GM18498 (cell line): ENCODE measurements around the gene PAK5.

Experiments used
- ATAC-seq: cut with Tn5 transposase; IDR thresholded peaks from one replicate; pipeline ENCODE4 v1.9.1; 2021; ENCODE audit warnings: mild to moderate bottlenecking, moderate library complexity; ENCODE audit not compliant: unreplicated experiment

Gene PAK5

GRCh38 chr20:9503526-9504245, 335.2 kb downstream of the PAK5 start:
- no peak for ATAC-seq

- no peak for ATAC-seq
Observed at GRCh38 chr20:9501473-9501872, 337.4 kb downstream of the PAK5 start.

- peak; percentile 82 for ATAC-seq
Observed at GRCh38 chr20:9500121-9500520, 338.8 kb downstream of the PAK5 start.

DNA sequence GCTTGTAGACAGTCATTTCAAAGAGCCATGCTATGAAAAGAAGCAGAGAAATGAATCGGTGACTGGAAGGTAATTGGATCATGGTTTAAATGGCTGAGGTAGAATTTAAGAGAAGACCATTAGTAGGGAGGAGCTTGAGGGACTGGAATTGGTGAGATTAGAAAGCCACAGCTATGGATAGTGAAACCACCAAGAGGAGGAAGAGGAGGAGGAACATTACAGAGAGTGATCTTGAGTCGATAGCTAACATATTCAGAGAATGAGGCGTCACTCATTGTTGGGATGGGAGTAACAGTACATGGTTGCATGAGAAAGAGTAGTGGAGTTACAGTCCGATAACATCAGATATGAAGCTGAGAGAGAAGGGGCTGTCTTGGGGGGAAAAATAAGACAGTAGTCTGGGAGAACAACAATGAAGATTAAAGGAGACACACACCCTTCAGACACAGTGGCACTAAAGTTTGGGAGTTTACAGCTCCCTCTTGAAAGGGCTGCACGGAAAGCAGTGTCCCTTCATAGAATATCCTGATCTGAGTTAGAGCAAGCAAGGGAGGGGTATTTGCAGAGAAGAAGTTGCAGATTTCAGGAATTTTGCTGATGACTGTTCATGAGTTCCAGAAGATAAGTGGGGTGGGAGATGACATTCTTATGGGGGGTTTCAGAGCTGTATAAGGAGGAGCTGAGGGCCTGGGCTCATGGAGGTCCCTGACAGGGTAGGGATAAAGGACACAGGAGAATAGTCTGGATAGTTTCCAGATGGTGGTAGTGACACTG, 339.6 kb downstream of the PAK5 start:
- ATAC-seq, result no peak

- ATAC-seq, result no peak
Observed at GRCh38 chr20:9498322-9498721, 340.6 kb downstream of the PAK5 start.

GRCh38 chr20:9496155-9496554, 342.7 kb downstream of the PAK5 start:
- ATAC-seq, result no peak

DNA sequence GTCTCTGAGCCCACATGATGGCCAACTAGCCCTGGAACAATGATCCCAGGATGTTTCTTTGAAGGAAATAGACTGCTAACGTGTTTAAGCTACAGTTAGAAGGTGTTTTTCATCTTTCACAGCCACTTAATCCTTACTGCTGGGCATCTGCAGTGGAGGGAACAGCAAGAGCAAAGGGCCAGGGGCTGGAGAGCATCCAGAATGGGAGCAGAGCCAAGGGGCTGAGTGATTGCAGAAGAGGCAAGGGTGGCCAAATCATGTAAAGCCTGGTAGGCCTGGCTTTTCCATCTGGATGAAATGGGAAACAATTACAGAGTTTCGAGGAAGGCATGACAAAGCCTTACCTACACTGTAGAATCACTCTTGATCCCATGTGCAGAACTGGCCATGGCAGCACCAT, 343.2 kb downstream of the PAK5 start:
- ATAC-seq, result no peak

DNA sequence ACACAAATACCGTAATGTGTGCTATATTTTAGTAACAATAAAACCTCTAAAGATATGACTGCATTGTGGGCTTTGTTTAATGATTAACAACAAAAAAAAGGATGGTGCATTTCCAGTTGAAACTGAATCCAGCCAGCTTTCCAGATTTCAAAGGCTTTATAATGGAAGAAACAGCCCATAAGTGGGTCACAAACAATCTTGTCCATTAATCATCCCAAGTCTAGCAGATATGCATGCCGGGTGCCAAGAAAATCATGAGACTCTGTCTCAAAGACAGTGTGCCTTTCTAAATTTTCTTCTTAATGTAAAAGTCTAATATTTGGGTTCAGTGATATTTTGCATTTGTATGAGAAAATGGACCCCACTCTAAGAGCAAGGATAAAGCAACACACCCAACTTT, 345.1 kb downstream of the PAK5 start:
- no peak for ATAC-seq

- no peak for ATAC-seq
Observed at GRCh38 chr20:9492067-9492466, 346.8 kb downstream of the PAK5 start.

DNA sequence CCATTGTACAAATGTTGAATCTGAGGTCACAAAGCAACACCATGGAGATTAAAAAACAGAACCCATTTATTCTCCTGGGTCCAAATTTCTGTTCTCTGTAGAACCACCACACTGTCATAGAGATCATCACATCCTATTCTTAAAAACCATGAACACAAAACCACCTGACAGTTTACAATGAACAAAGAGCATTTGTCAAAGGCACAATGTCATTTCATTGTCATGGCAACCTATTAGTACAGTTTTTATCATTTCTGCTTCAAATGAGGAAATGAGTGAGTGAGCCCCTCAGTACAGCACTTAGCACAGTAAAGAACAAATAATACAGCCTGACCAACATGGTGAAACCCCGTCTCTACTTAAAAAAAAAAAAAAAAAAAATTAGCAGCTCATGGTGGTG, 347.6 kb downstream of the PAK5 start:
- no peak for ATAC-seq

DNA sequence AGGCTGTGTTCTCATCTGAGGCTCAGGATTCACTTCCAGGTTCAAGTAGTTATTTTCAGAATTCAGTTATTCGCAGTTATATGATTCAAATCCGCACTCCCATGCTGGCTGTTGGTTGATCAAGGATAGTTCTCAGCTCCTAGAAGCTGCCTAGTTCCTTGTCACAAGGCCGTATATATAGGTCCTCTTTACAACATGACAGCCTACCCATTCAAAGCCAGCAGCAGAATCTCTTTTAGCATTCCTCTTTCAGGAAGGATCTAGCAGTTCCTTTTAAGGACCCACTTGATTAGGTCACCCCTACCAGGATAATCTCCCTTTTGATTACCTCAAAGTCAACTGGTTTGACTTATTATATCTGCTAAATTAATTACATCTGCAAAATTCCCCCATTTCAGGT, 348.2 kb downstream of the PAK5 start:
- ATAC-seq, result no peak

- ATAC-seq, result no peak
Observed at GRCh38 chr20:9490161-9490560, 348.7 kb downstream of the PAK5 start.

- no peak for ATAC-seq
Observed at GRCh38 chr20:9488063-9488462, 350.8 kb downstream of the PAK5 start.
